ENCODE results near the gene MAN1B1.

Gene MAN1B1

GRCh38 chr9:137147091-137147792 lies 60.5 kb downstream of the MAN1B1 start:
- no peak for FAIRE-seq
- TF ChIP-seq CTCF (IDR thresholded peaks at IDR 0.05; ENCODE audit: insufficient read depth, missing control alignments) = no peak
- DNase-seq (ENCODE audit: insufficient read length, low spot score) = no peak

GRCh38 chr9:137147793-137148160 lies 61.0 kb downstream of the MAN1B1 start:
- TF ChIP-seq CTCF (IDR thresholded peaks at IDR 0.05; ENCODE audit: insufficient read depth, missing control alignments) = no peak
- no peak for DNase-seq (ENCODE audit: insufficient read length, low spot score)
- no peak for FAIRE-seq

GRCh38 chr9:137148242-137148641 lies 61.5 kb downstream of the MAN1B1 start:
- no peak for FAIRE-seq
- TF ChIP-seq CTCF (IDR thresholded peaks at IDR 0.05; ENCODE audit: insufficient read depth, missing control alignments) = no peak
- no peak for DNase-seq (ENCODE audit: insufficient read length, low spot score)

- no peak for TF ChIP-seq CTCF (IDR thresholded peaks at IDR 0.05; ENCODE audit: insufficient read depth, missing control alignments)
- no peak for DNase-seq (ENCODE audit: insufficient read length, low spot score)
- FAIRE-seq = no peak
Observed at GRCh38 chr9:137148661-137149060, 61.9 kb downstream of the MAN1B1 start.

- TF ChIP-seq CTCF (IDR thresholded peaks at IDR 0.05; ENCODE audit: insufficient read depth, missing control alignments) = no peak
- FAIRE-seq (no peak), DNase-seq (ENCODE audit: insufficient read length, low spot score) (no peak)
Observed at GRCh38 chr9:137149363-137149762, 62.6 kb downstream of the MAN1B1 start.

- DNase-seq (ENCODE audit: insufficient read length, low spot score) (no peak), FAIRE-seq (no peak)
Observed at GRCh38 chr9:137149942-137150616, 63.3 kb downstream of the MAN1B1 start.

More at GRCh38 chr9:137149942-137150616, 63.3 kb downstream of the MAN1B1 start:
- TF ChIP-seq CTCF (IDR thresholded peaks at IDR 0.05; ENCODE audit: insufficient read depth, missing control alignments) = no peak
